Fibroblast of lung (primary cell): Measurements from ENCODE around the gene GRIK1. TPM values are rescaled to one million over a fixed set of nuclear protein-coding genes. Genes with fewer than 3 reads are reported as not detected.

Source experiments
- DNase-seq, 2 donors: peaks; one replicate each; pipeline versions ENCODE4 v3.0.0 to v3.0.0-alpha.2; 2010; ENCODE audit warnings: low read depth in 2 of 2
- H2AFZ ChIP-seq: 2 replicates; pipeline ENCODE4 v1.5.1; 2012; ENCODE audit warnings: low read length, control low read depth, inconsistent platforms
- H3K27ac ChIP-seq: 2 replicates; pipeline ENCODE4 v1.5.1; 2011; ENCODE audit warnings: low read length, control low read depth; ENCODE audit not compliant: insufficient read depth
- H3K27me3 ChIP-seq: 2 replicates; pipeline ENCODE4 v1.5.1; 2011; ENCODE audit warnings: mild to moderate bottlenecking, low read length; ENCODE audit not compliant: control insufficient read depth, insufficient read depth
- H3K36me3 ChIP-seq: 2 replicates; pipeline ENCODE4 v1.5.1; 2011; ENCODE audit warnings: low read length; ENCODE audit not compliant: control insufficient read depth, insufficient read depth
- H3K4me1 ChIP-seq: 2 replicates; pipeline ENCODE4 v1.5.1; 2011; ENCODE audit warnings: low read length; ENCODE audit not compliant: control insufficient read depth, insufficient read depth; ENCODE audit errors: extremely low read depth
- H3K4me2 ChIP-seq: 2 replicates; pipeline ENCODE4 v1.5.1; 2011; ENCODE audit warnings: low read length, control low read depth; ENCODE audit not compliant: insufficient read depth; ENCODE audit errors: extremely low read depth
- H3K4me3 ChIP-seq, 4 experiments: fragments of 200-600 bp in 1 of 4; sonication (generic) in 1 of 4; replicated peaks in 1 of 4; 2 replicates each; pipeline ENCODE4 v1.5.1; 2011 to 2016; ENCODE audit warnings: low read length in 4 of 4, low read depth in 3 of 4, mild to moderate bottlenecking in 3 of 4, control low read depth in 2 of 4, inconsistent platforms in 1 of 4, mixed read lengths in 1 of 4; ENCODE audit not compliant: insufficient read depth in 1 of 4; ENCODE audit errors: control extremely low read depth in 1 of 4
- H3K79me2 ChIP-seq: 2 replicates; pipeline ENCODE4 v1.5.1; 2012; ENCODE audit warnings: mild to moderate bottlenecking, low read length, inconsistent platforms; ENCODE audit not compliant: control insufficient read depth, insufficient read depth
- H3K9ac ChIP-seq: 2 replicates; pipeline ENCODE4 v1.5.1; 2011; ENCODE audit warnings: mild to moderate bottlenecking, low read length, control low read depth; ENCODE audit not compliant: insufficient read depth
- H3K9me3 ChIP-seq: 2 replicates; pipeline ENCODE4 v1.5.1; 2012; ENCODE audit warnings: low read depth, low read length; ENCODE audit not compliant: control insufficient read depth, insufficient read depth
- H4K20me1 ChIP-seq: 2 replicates; pipeline ENCODE4 v1.5.1; 2011; ENCODE audit warnings: low read length; ENCODE audit not compliant: control insufficient read depth, insufficient read depth; ENCODE audit errors: extremely low read depth
- CTCF ChIP-seq, 2 donors: IDR thresholded peaks in 1 of 2; conservative IDR thresholded peaks in 1 of 2; 1 replicate in 1 of 2; 2 replicates in 1 of 2; pipeline ENCODE4 v1.5.1; 2011 to 2012; ENCODE audit warnings: low read length in 2 of 2, control low read depth in 1 of 2, inconsistent platforms in 1 of 2, low read depth in 1 of 2, mild to moderate bottlenecking in 1 of 2
- EZH2 ChIP-seq: IDR thresholded peaks from 2 replicates; pipeline ENCODE4 v1.5.1; 2012; ENCODE audit warnings: low read length, control low read depth, mild to moderate bottlenecking; ENCODE audit errors: missing control alignments
- polyA plus RNA-seq, 2 donors: library from polyadenylated mRNA; depleted of rRNA in 1 of 2; stranded (reverse) in 1 of 2; unstranded in 1 of 2; fragments of >200 nt; gene quantifications; 2 replicates each; pipeline ENCODE4 v1.2.1, GENCODE V29; 2011 to 2012; ENCODE audit warnings: missing spikeins in 1 of 2
- total RNA-seq: library from RNA; depleted of rRNA; stranded (reverse); fragments of >200 nt; gene quantifications from 2 replicates; pipeline ENCODE4 v1.2.1, GENCODE V29; 2014

The GRIK1 gene
- total and polyA plus RNA-seq, 2 donors (not counting 1 experiment from before 2014, with no cell fraction given): not detected

DNA sequence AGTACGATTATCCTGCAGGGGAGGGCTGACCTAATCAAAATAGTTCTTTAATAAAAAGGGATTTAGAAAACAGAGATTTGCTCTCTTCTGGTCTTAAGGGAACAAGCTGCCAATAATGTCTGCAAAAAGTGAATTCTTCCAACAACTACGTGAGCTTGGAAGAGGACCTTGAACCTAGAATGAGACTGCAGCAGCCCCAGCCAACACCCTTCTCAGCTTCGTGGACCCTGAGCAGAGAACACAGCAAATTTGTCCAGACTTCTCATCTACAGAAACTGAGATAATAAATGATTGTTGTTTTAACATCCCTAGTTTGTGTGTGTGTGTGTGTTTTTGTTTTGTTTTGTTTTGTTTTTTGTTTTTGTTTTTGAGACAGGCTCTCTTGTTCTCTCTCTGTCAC is 309.4 kb downstream of the GRIK1 start:
- no peak for DNase-seq
- H3K36me3 ChIP-seq: no peaks in the 10 kb centered on the region
- no peaks in the 10 kb centered on the region for H3K79me2 ChIP-seq

GRCh38 chr21:29627905-29628304 is 311.9 kb downstream of the GRIK1 start:
- Histone ChIP-seq H3K4me3 (no peak overlapping the region), H3K79me2 (no peaks in the 10 kb centered on the region)
- TF ChIP-seq CTCF (conservative IDR thresholded peaks at IDR 0.05 in 1 of 2, IDR thresholded peaks at IDR 0.05 in 1 of 2; ENCODE audit: low read depth in 1 of 2, low read length in 2 of 2) (no peak), EZH2 (no peak)

More for the DNA sequence above, 309.4 kb downstream of the GRIK1 start:
- TF ChIP-seq CTCF (conservative IDR thresholded peaks at IDR 0.05 in 1 of 2, IDR thresholded peaks at IDR 0.05 in 1 of 2; ENCODE audit: low read depth in 1 of 2, low read length in 2 of 2) (no peak), EZH2 (no peak)
- Histone ChIP-seq H3K4me2 (no peak overlapping the region), H3K4me1 (no peaks in the 10 kb centered on the region), H4K20me1 (no peaks in the 10 kb centered on the region), H3K9ac (no peak overlapping the region), H3K27ac (no peak overlapping the region), H3K9me3 (no peaks in the 10 kb centered on the region), H3K27me3 (no peaks in the 10 kb centered on the region), H3K4me3 (no peak overlapping the region), H2AFZ (no peak overlapping the region)

DNA sequence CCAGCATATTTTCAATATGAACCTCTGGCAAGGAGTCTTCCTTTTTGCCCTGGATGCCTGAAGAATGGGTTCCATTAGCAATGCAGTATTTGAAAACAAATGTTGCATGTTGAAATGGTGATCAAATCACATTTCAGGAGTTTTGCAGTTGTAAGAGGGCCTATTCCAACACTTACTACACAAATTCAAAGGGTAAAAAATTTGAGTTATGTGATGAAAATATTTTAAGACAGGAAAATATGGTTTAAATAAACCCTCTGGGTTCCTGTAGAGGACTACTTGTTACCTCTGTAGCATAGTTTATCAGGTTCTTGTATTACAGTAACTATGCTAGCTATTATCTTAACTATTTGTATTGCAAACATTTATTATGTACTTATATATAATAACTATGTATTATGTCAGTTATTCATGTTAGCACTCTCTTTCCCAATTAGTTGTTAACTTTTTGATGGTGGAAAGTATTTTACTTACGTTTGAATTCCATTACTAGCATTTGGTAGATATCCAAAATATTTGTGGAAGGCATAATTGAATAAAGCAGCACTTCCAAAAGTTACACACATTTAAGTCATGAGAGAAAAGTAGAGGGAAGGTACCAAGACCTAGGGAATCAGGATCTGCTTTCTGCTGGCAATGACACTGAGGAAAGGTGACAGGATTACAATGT is 312.9 kb downstream of the GRIK1 start:
- Histone ChIP-seq H3K9ac (no peak overlapping the region), H3K27me3 (no peaks in the 10 kb centered on the region), H3K9me3 (no peaks in the 10 kb centered on the region), H3K36me3 (no peaks in the 10 kb centered on the region), H3K4me1 (no peaks in the 10 kb centered on the region), H2AFZ (no peak overlapping the region), H3K79me2 (no peaks in the 10 kb centered on the region), H3K4me3 (no peak overlapping the region), H3K4me2 (no peak overlapping the region), H3K27ac (no peak overlapping the region), H4K20me1 (no peaks in the 10 kb centered on the region)
- no peak for TF ChIP-seq CTCF (conservative IDR thresholded peaks at IDR 0.05 in 1 of 2, IDR thresholded peaks at IDR 0.05 in 1 of 2; ENCODE audit: low read depth in 1 of 2, low read length in 2 of 2)
- DNase-seq: peak in 1 of 2 donors; percentile 4

More at GRCh38 chr21:29627905-29628304, 311.9 kb downstream of the GRIK1 start:
- Histone ChIP-seq H3K9me3 (no peaks in the 10 kb centered on the region), H3K27ac (no peak overlapping the region), H3K4me2 (no peak overlapping the region), H3K4me1 (no peaks in the 10 kb centered on the region), H2AFZ (no peak overlapping the region), H3K27me3 (no peaks in the 10 kb centered on the region), H3K9ac (no peak overlapping the region), H4K20me1 (no peaks in the 10 kb centered on the region), H3K36me3 (no peaks in the 10 kb centered on the region)
- no peak for DNase-seq
